GM19324 (cell line): ENCODE measurements around the gene SHLD1.

Experiments used
- ATAC-seq: cut with Tn5 transposase; IDR thresholded peaks from one replicate; pipeline ENCODE4 v1.9.1; 2021; ENCODE audit warnings: mild to moderate bottlenecking, moderate library complexity; ENCODE audit not compliant: unreplicated experiment, low FRiP score

Gene SHLD1

DNA sequence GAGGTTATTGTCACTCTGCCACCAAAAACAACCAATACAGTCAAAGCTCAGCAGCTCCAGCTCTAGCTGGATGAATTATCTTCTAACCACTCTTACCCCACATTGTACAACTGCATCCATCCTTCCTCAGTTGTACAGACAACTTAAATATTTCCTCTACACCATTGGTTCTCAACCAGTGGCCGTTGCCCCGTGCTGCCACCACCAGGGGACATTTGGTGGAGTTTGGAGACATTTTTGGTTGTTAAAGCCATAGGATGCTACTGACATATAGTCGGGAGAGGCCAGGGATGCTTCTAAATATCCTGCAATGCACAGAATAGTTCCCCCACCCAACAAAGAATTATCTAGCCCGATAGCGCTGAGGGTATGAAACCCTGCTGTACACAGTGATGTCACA is 59.3 kb downstream of the SHLD1 start:
- ATAC-seq: no peak

DNA sequence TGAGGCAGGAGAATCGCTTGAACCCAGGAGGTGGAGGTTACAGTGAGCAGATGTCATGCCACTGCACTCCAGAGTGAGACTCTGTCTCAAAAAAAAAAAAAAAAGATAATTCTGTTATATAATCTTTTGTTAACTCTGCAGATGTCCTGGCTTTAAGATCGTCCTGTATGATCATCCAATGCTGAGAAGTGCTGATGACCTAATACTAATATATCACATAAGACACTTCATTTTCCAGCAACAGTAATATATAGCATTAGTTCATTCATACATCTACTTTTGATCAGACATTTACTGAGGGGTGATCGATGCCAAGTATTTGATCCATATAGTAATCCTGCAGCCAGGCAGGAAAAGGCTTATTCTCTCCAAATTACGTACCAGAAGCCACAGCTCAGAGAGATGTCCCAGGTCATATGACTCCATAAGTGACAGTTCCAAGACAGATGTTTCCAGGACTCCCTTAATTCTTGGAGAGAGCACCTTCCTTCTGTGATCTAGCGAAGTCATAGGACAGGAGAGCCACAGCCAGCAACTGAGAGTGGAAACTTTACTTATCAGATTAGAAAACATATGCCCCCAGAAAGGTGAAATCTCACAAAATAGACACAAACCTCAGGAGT is 60.7 kb downstream of the SHLD1 start:
- no peak for ATAC-seq

DNA sequence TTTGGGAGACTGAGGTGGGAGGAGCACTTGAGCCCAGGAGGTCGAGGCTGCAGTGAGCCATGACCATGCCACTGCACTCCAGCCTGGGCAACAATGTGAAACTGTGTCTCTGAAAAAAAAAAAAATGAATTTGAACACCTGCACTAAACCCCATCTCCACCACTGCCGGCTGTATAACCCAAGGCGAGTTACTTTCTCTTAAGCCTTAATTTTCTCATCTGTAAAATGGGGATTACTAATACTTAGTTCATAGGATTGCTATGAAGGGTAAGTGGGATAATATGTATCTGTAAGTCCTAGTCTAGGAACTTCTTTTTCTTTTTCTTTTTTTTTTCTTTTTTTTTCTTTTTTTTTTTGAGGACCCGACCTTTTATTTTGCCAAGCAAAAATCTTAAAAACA is 61.5 kb downstream of the SHLD1 start:
- no peak for ATAC-seq

DNA sequence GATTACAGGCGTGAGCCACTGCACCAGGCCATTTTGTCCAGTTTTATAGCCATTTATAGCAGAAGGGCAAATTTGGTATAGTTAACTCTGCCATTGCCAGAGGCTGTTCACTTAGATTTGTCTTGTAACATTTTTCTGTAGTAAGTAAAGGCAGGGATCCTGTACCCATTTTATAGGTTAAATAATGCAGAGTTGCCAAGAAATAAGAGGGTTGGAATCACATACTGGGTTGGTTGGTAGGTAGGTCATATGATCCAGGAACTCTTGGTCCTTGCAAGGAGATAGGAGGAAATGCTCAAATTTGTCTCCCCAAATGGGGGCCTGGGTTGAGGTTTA is 68.1 kb downstream of the SHLD1 start:
- no peak for ATAC-seq

DNA sequence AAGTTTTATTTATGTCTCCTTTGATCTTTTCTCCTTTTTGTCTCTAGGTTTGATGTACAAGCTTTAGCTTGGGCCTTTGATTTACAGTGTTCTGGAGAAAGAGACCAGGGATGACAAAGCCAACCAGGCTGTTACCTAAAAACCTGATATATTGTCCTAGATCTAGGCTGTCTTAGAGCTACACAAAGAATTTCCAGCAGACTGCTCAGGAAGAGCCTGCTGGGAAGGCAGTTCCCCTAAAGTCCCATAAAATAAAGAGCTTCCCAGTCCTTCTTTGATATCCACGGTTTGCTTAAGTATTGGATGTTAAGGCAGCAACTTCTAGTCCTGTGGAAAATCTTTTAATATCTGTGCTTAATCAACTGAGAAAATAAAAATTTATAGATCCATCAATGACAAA is 70.5 kb downstream of the SHLD1 start:
- ATAC-seq: no peak

DNA sequence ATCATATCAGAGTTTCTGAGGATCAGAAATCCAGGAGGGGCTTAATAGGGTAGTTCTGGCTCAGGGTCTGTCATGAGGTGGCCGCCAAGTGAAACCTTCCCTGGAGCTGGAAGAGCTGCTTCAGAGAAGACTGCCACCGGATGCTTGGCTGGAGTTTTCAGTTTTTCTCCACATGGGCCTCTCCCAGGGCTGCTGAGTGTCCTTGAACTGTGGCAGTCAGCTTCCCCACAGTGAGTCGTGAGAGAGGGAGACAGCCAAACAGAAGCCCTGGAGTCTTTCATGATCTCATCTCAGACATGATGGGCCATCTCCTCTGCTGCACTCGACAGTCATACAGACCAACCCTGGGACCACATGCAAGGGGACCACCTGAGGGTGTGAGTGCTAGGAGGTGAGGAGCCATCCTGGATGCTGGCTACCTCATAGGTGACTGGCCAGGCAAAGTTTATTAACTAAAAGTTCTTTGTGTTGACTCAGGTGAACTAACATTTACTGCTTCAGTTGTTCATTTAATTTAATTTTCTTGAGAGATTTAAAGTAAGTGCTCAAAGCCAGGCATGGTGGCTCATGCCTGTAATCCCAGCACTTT is 71.5 kb downstream of the SHLD1 start:
- ATAC-seq: no peak

DNA sequence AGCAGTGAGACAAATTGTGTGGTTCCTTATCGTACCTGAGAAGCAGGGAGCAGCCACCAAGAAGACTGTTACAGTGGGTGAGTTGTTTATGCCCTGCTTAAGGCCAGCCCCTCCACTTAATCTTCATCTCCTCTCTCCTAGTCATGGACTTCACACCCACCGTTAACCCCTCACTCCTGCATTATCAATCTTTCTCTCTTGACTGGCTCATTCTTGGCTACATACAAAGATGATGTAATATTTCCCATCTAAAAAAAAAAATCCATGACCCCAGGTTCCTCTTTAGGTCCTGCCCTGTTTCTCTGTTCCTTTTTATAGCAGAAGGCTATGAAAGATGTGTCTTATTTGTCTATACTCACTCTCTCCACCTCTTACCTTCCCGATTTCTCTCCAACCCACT is 72.4 kb downstream of the SHLD1 start:
- ATAC-seq: no peak

DNA sequence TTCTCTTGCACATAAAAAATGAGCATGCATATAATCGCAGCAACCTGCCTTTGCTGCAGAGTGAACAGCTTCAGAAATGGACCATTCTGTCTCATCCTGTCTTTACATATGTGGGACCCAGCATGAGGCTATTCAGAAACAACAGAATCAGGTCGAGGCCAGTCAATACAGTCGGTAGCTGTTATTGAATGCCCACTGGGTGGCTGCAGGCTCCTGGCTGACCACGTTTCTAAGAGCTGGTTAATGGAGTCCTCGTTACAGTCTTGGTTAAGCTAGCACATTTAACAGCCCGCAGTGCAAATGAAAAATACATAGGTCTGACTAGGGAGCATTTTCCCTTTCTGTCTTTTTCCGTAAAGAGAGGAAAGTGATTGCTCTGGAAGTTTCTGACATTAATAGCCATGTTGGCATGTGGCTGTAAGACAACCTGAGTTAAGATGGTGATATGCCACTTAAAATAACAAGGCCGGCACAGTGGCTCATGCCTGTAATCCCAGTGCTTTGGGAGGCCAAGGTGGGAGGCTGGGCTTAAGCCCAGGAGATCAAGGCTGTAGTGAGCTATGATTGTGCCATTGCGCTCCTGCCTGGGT is 75.0 kb downstream of the SHLD1 start:
- no peak for ATAC-seq

DNA sequence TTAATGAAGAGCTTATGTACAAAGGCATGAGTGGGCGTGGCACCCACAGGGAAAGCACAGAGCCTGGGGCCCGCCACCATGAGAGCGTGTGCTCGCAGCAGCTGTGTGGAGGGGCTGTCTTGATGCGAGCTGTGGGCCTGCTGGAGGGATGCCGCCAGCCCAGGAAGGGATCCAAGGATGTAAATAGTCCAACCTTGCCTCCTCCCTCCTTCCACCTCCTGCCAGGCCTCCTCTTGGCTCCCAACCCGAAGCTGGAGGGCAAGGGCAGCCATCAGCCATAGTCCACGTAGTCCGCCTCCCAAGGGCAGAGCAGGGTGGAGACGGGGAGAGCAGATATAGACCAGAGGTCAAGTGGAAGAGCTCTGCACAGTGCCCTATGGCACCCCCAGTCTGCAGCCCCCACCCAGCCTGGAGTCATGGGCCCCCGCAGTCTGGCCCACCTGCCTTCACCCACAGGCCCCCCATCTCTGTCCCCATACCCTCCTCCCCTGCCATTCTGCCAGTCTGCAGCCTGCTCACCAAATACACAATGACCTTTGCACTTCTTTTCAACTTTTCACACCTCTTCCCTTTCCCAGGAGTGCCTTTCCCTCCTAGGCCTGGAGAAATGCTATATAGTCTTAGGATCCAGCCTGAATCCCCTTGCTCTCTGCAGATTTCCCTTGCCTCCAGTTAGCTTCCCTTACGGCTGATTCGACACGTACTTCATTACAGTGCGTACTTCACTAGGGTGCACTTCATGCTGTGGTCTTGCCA is 77.1 kb downstream of the SHLD1 start:
- ATAC-seq: no peak

DNA sequence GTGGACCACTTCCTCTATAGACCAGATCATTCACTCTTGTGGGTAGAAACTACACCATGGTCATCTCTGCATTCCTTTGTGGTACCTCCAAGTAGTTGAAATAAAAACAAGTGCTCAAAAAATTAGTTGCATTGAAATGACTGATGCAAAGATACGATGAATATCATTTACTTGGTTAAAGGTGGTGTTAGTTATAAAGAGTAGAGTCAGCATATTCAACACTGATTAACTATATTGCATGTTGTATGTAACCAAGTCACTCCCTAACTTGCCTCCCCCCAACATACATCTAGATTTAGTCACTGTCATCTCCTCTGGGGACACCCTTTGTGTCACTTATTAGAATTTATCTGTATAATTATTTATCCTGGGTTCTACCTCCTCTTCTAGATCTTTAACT is 77.7 kb downstream of the SHLD1 start:
- ATAC-seq: no peak

DNA sequence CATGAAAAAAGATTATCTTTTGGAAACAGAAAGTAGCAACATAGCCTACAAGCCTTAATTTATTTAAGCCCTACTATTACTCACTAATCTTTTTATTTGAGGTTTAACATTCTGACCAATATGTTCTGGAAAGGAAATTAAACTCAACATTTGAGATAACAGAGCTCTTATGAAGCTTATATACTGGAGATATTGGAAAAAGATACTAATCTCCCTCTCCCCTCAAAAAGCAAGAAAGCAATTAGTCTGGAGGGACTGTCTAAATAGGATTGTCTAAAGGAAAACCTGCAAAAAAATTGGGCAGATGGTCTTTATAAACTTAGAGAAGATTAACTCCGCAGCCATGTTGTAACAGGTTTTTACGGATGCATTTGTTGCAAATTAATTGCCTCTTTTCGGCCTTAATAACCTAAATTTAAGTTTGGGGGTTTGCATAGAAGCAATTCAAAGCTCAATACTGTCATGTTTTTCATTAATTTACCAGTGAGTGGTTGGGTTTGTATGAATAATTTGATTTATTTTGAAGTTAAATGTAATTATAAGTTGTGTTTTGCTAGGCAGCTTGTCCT is 79.1 kb downstream of the SHLD1 start:
- ATAC-seq: no peak

DNA sequence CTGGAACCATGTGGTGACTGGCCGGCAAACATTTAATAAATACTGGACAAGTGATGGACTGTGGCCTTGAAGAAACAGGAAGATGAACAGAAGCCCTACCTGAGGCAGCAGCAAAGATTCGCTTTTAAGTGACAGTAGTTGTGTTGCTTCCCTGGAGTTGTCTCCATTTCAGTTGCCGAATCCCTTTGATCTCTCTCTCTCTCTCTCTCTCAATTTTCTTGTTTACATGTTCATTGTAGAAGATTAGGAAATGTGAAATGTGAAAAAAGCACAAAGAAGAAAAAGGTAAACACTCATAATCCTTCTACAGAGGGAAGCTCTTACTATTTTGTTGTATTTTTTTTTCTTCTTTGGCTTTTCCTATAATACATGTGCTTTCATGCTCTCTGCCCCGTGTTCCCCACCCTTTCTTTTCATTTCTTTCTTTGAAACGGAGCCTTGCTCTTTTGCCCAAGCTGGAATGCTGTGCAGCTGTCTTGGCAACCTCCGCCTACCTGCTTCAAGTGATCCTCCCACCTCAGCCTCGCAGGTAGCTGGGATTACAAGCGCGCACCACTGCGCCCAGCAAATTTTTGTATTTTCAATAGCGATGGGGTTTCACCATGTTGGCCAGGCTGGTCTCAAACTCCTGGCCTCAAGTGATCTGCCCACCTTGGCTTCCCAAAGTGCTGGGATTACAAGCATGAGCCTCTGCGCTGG is 81.5 kb downstream of the SHLD1 start:
- ATAC-seq: no peak

DNA sequence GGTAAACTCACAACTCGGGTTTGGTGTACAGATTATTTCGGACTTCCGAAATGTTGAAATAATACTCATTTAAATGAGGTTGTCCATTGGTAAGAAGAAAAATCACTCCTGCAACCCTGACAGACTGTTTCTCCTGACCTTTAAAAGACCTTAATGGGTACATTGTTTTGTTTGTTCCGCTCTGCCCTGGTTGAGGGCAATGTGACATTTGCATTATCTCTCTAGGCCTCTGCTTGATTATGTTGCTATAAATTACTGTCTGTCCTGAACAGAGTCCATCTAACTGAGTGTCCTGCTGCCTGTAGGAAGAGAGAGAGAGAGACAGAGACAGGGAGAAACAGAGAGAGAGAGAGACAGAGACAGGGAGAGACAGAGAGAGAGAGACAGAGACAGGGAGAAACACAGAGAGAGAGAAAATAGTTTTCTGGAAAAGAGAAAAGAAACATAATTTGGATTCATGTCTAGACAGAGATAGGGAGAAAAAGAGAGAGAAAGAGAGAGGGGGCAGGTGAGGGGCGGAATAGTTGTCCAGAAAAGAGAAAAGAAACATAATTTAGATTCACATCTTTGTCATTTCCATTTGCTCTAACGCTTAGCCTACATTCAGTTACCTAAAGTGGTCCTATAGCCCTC is 83.2 kb downstream of the SHLD1 start:
- no peak for ATAC-seq

DNA sequence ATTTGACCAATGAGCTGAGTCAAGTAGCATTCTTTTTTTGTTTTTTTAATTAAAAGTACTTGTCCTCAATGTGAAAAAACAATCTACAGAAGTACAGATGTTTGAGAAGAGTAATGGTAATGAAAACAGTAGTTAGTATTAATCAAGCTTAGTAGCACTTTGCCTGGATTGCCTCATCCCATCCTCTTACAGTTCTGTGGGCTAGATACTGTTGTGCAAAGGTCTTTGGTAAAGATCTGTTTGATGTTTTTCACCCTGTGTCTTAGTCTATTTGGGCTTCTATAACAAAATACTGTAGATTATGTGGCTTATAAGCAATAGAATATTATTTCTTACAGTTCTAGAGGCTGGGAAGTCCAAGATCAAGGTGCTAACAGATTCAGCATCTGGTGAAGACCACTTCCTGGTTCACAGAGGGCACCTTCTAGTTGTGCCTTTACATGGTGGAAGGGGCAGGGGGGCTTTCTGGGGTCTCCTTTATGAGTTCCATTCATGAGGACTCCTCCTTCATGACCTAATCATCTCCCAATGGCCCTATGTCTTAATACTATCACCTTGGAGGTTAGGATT is 84.3 kb downstream of the SHLD1 start:
- no peak for ATAC-seq

DNA sequence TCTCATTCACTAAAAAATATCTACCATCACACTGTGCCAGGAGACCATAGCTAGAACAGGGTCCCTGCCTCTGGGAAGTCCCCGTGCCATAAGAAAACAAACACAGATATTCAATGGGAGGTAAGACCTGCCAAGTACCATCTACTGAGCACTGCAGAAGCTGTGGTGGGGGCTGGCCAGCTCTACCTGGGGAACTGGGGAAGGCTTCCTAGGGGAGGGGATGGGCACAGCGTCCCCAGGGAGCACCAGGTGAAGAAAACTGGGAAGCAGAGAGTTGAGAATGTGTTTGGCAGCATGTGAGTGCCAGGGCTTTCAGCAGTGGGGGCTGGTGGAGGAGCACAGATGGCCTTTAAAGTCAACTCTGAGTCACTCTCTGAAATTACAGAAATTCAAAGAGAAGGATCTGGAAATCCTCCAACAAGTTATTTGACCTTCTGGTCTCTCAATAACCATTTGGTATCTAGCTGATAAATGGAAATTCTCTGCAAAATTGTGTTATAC is 85.2 kb downstream of the SHLD1 start:
- ATAC-seq: no peak

DNA sequence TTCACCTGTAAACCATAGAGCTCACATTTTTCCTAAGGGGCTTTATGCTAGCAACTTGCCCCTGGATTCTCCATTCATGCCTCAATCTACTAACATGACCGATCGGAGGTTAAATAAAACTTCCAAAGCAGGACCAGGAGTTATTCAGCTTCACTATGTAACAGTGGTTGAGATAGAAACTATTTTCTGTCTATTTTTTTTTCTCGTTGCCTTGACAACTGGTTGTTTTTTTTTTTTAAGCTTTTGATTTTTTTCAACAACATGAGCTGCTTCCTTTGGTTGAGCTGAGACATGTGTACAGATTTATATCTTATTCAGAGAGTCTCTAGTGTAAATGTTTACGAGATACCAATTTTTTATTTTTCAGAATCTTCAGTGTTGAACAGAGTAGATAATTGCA is 85.7 kb downstream of the SHLD1 start:
- no peak for ATAC-seq

DNA sequence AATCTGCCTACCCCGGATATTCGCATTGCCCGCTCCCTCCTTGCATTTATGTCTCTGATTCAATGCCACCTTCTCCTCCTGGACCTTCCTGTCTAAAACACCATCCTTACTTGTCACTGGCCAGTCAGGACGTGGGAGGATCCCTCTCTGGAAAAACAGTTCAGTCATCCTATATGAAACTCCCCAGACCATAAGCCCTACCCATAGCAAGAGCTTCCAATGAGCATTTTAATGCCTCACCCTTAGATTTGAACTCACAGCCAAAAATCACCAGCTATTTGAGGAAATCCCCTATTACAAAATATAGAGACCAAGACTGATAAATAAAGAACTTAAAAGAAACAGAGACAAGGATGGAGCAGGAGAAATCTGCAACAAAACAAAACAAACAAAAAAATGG is 86.4 kb downstream of the SHLD1 start:
- no peak for ATAC-seq

DNA sequence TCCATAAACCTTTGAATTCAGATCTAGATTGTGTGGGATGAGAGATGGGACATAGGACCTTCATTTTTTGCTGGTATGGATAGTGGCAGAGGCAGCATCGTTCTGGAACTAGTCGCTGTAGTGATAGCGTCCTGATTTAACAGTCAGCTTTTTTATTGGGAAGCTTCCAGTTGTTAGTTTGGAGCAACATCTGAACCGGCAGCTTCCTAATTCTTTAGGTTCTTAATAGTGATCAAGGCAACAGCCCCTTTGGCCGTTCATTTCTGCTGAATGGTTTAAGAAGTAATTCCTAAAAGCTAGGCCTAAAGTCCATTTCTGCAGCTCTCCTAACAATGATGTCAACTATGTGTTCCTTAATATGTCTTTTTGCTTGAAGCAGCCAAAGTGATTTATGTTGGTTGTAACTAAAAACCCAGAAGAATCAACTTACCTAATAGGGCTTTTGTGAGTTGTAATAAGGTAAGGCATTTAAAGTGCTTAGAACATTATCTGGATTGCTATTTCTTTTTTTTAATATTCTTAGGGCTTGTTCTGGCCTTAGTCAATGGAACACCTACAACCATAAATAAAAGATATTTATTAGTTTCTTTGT is 90.3 kb downstream of the SHLD1 start:
- no peak for ATAC-seq

DNA sequence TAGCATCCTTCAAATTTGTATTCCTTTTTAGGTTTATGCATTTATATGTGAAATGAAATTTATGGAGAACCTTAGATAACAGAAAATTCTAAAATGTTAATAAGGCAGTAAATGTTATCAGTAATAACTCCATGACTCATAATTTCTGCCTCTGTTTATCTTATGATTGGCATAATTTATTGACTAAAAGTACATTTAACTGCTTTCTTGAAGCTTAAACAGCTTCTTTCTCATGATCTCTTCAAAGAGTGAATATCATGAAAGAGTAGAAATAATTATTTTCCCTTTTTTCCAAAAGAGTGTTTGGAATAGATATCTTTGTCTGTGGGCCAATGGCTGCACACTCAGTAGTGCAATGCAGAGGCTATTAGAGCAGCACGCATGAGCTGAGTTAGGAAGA is 91.3 kb downstream of the SHLD1 start:
- ATAC-seq: no peak

DNA sequence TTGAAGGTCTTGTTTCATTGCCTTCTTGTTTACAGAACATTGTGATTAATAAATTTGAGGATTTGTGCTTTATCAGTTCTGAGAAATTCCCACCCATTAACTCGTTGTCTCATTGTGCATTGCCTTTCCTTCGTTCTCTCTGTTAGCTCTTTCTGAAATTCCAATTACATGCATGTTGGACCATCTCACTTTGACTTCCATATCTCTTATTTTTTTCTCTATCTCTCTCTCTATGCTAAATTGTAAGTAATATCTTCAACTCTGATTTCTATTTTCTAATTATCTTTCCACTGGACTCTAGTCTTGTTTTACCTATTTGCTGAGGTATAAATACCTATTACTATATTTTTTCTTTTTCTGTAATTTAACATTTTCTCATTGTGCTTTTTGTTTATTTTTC is 92.3 kb downstream of the SHLD1 start:
- no peak for ATAC-seq
